HG02610 (cell line): ENCODE data around the gene MMP1.
A peak's percentile ranks its signal among the peaks of the same experiment; 100 is the strongest.
"Not testable (repeated sequence)": the region's sequence is repeated elsewhere in the genome, so short reads cannot be mapped to it uniquely, and the experiment has no call there.

ENCODE experiments used
- ATAC-seq: cut with Tn5 transposase; IDR thresholded peaks from one replicate; pipeline ENCODE4 v1.9.1; 2021; ENCODE audit warnings: mild to moderate bottlenecking, moderate library complexity; ENCODE audit not compliant: unreplicated experiment

MMP1 gene

GRCh38 chr11:102761646-102762238 is 36.2 kb downstream of the MMP1 start:
- no peak for ATAC-seq

GRCh38 chr11:102760344-102761035 is 37.5 kb downstream of the MMP1 start:
- ATAC-seq: no peak

GRCh38 chr11:102757823-102758549 is 40.0 kb downstream of the MMP1 start:
- peak; percentile 53 for ATAC-seq

- ATAC-seq: no peak
Observed at GRCh38 chr11:102753267-102753666, 44.7 kb downstream of the MMP1 start.

- ATAC-seq: no peak
Observed at GRCh38 chr11:102751673-102752072, 46.3 kb downstream of the MMP1 start.

- ATAC-seq: no peak
Observed at GRCh38 chr11:102749101-102749722, 48.7 kb downstream of the MMP1 start.

GRCh38 chr11:102746746-102747578 is 51.0 kb downstream of the MMP1 start:
- ATAC-seq: not testable (repeated sequence)
